ENCODE measurements around the gene MAGI2.

- TF ChIP-seq POLR2A (IDR thresholded peaks at IDR 0.05; ENCODE audit: low read depth, low read length) (no peak), POLR2AphosphoS5 (IDR thresholded peaks at IDR 0.05; ENCODE audit: low read depth, low read length) (no peak)
Observed at GRCh38 chr7:78168865-78169264, 1284.6 kb downstream of the MAGI2 start.

Data from GM12891 (cell line).